PC-9 (cell line): ENCODE measurements around the gene CEP350. TPM values are rescaled to one million over a fixed set of nuclear protein-coding genes. Genes with fewer than 3 reads are reported as not detected.

Experiments used
- BruUV-seq: library from RNA; stranded (reverse); fragments of 400-500 nt; replicated peaks from 2 replicates; lab custom pipeline; 2021; lab: Mats Ljungman, UMichigan
- CTCF ChIA-PET: fragments of 300-600 bp; sonication (Branson Sonifier 250); formaldehyde crosslinking; loops from one replicate; lab custom pipeline; 2022; ENCODE audit warnings: antibody characterized with exemption; lab: Charles Lee
- POLR2A ChIA-PET: fragments of 300-600 bp; sonication (Branson Sonifier 250); formaldehyde crosslinking; loops from one replicate; lab custom pipeline; 2022; ENCODE audit warnings: antibody characterized with exemption; ENCODE audit not compliant: unreplicated experiment; lab: Charles Lee
- DNase-seq, 2 experiments: peaks; one replicate each; pipeline versions ENCODE4 v3.0.0 to v3.0.0-alpha.2; 2015 to 2022; ENCODE audit warnings: mixed read lengths in 1 of 2
- H2AFZ ChIP-seq: fragments of 200-600 bp; sonication (generic); 2 replicates; pipeline ENCODE4 v1.8.1; 2017; ENCODE audit warnings: antibody characterized with exemption
- H3F3A ChIP-seq: fragments of 200-600 bp; sonication (generic); 2 replicates; pipeline ENCODE4 v1.8.1; 2017; ENCODE audit warnings: antibody characterized with exemption, mild to moderate bottlenecking, low read depth; ENCODE audit not compliant: insufficient read depth
- H3K27ac ChIP-seq: fragments of 200-600 bp; sonication (generic); 2 replicates; pipeline ENCODE4 v1.6.1; 2016; ENCODE audit warnings: mixed run types
- H3K27me3 ChIP-seq: fragments of 200-600 bp; sonication (generic); 2 replicates; pipeline ENCODE4 v1.6.1; 2016; ENCODE audit warnings: low read depth, mixed run types; ENCODE audit not compliant: insufficient read depth
- H3K36me3 ChIP-seq: fragments of 200-600 bp; sonication (generic); 2 replicates; pipeline ENCODE4 v1.6.1; 2016; ENCODE audit warnings: low read depth, mixed run types
- H3K4me1 ChIP-seq: fragments of 200-600 bp; sonication (generic); replicated peaks from 2 replicates; pipeline ENCODE4 v1.6.1; 2016; ENCODE audit warnings: mixed run types; ENCODE audit not compliant: insufficient read depth
- H3K4me2 ChIP-seq: fragments of 200-600 bp; sonication (generic); 2 replicates; pipeline ENCODE4 v1.6.1; 2017; ENCODE audit warnings: mixed run types
- H3K4me3 ChIP-seq: fragments of 200-600 bp; sonication (generic); 2 replicates; pipeline ENCODE4 v1.6.1; 2016; ENCODE audit warnings: mixed run types
- H3K79me2 ChIP-seq: fragments of 200-600 bp; sonication (generic); 2 replicates; pipeline ENCODE4 v1.6.1; 2017; ENCODE audit warnings: low read depth, mixed run types
- H3K9me2 ChIP-seq: fragments of 200-600 bp; sonication (generic); 2 replicates; pipeline ENCODE4 v1.8.1; 2017; ENCODE audit warnings: mild to moderate bottlenecking; ENCODE audit not compliant: insufficient read depth
- H3K9me3 ChIP-seq: fragments of 200-600 bp; sonication (generic); 2 replicates; pipeline ENCODE4 v1.8.1; 2016; ENCODE audit warnings: low read depth; ENCODE audit not compliant: insufficient read depth
- H4K20me1 ChIP-seq: fragments of 200-600 bp; sonication (generic); 2 replicates; pipeline ENCODE4 v1.8.1; 2017; ENCODE audit not compliant: insufficient read depth
- EZH2 ChIP-seq: fragments of 200-600 bp; sonication (generic); IDR thresholded peaks from 2 replicates; pipeline ENCODE4 v1.8.0; 2017; ENCODE audit warnings: antibody characterized with exemption, low read depth
- intact Hi-C: fragments of 100-400 bp; cut with micrococcal nuclease; formaldehyde crosslinking; loops from one replicate; pipeline ENCODE4 v1.10.0; 2022; ENCODE audit not compliant: unreplicated experiment
- total RNA-seq: library from RNA; stranded (reverse); gene quantifications from 2 replicates; pipeline ENCODE4 v1.2.3, GENCODE V29; 2021
- TF ChIP-seq, protein P1 (sequence below): fragments of 200-600 bp; sonication (generic); conservative IDR thresholded peaks from 2 replicates; pipeline ENCODE4 v1.6.1; 2017; ENCODE audit warnings: mixed run types, antibody characterized with exemption, mild to moderate bottlenecking, moderate library complexity

CEP350 gene
- total RNA-seq, 1 experiment from 2014 or later: 30.6 TPM

GRCh38 chr1:180114396-180114945 lies 159.9 kb downstream of the CEP350 start:
- no peak overlapping the region for H3K4me2 ChIP-seq
- H3K4me1 ChIP-seq: peaks cover 19% of the 10 kb centered on the region
- BruUV-seq: no TSS peak
- no peaks in the 10 kb centered on the region for H3K79me2 ChIP-seq
- H3K36me3 ChIP-seq: peaks cover 20% of the 10 kb centered on the region
- ChIA-PET POLR2A (no interaction called here), CTCF (no interaction called here)
- H3K9me3 ChIP-seq: no peaks in the 10 kb centered on the region
- H4K20me1 ChIP-seq: no peaks in the 10 kb centered on the region
- no peak overlapping the region for H3K4me3 ChIP-seq
- H3K27me3 ChIP-seq: no peaks in the 10 kb centered on the region
- no peak overlapping the region for H2AFZ ChIP-seq
- no peak for DNase-seq
- no peak overlapping the region for H3K27ac ChIP-seq
- H3F3A ChIP-seq: peaks cover 23% of the 10 kb centered on the region; the same call in 1 of the 2 replicates
- H3K9me2 ChIP-seq: no peaks in the 10 kb centered on the region
- intact Hi-C loops: no loop called here
- no peak for TF ChIP-seq EZH2
- TF ChIP-seq, protein P1, sequence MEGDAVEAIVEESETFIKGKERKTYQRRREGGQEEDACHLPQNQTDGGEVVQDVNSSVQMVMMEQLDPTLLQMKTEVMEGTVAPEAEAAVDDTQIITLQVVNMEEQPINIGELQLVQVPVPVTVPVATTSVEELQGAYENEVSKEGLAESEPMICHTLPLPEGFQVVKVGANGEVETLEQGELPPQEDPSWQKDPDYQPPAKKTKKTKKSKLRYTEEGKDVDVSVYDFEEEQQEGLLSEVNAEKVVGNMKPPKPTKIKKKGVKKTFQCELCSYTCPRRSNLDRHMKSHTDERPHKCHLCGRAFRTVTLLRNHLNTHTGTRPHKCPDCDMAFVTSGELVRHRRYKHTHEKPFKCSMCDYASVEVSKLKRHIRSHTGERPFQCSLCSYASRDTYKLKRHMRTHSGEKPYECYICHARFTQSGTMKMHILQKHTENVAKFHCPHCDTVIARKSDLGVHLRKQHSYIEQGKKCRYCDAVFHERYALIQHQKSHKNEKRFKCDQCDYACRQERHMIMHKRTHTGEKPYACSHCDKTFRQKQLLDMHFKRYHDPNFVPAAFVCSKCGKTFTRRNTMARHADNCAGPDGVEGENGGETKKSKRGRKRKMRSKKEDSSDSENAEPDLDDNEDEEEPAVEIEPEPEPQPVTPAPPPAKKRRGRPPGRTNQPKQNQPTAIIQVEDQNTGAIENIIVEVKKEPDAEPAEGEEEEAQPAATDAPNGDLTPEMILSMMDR: no peak

GRCh38 chr1:180116964-180117763 lies 162.6 kb downstream of the CEP350 start:
- TF ChIP-seq, protein P1: no peak
- no peak for TF ChIP-seq EZH2
- intact Hi-C loops: loop anchor here (5.0 kb wide), 1 partner anchor 35 kb away; the partner anchor contains the start of gene QSOX1
- no peaks in the 10 kb centered on the region for H3K9me3 ChIP-seq
- peaks cover 19% of the 10 kb centered on the region for H3K4me1 ChIP-seq
- H3K9me2 ChIP-seq: no peaks in the 10 kb centered on the region
- H3K79me2 ChIP-seq: no peaks in the 10 kb centered on the region
- no peaks in the 10 kb centered on the region for H4K20me1 ChIP-seq
- peak overlapping the region; percentile 23 for H3K4me2 ChIP-seq
- ChIA-PET CTCF (no interaction called here), POLR2A (no interaction called here)
- no peak overlapping the region for H2AFZ ChIP-seq
- H3K27ac ChIP-seq: peak overlapping the region; percentile 66
- 0 out of 2 replicates have a peak, but pooled peaks cover 2% of the 10 kb centered on the region for H3K36me3 ChIP-seq
- DNase-seq: peak; percentile 15 to 73
- no peak overlapping the region for H3K4me3 ChIP-seq
- peaks cover 23% of the 10 kb centered on the region; the same call in 1 of the 2 replicates for H3F3A ChIP-seq
- TSS peak; percentile 19 for BruUV-seq
- H3K27me3 ChIP-seq: no peaks in the 10 kb centered on the region

DNA sequence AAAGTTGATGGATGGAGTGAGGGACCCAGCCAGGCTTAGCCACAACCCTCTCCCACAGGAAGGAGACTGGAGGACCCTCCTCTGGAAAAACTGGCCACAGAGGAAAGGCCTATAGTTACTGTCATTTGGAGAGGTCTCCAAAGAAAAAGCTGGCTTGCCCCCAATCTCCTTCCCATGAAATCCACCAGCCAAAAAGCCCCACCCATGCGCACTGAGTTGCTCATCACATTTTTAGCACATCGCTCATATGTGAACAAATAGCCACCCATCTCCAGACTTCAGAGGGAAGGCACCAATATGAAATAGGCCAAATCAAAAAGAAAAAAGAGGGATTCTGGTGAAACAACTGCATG lies 163.1 kb downstream of the CEP350 start:
- H3K27ac ChIP-seq: peak overlapping the region; percentile 66
- POLR2A ChIA-PET: no interaction called here
- peaks cover 23% of the 10 kb centered on the region; the same call in 1 of the 2 replicates for H3F3A ChIP-seq
- no peaks in the 10 kb centered on the region for H3K27me3 ChIP-seq
- peak overlapping the region; percentile 23 for H3K4me2 ChIP-seq
- H4K20me1 ChIP-seq: no peaks in the 10 kb centered on the region
- H3K79me2 ChIP-seq: no peaks in the 10 kb centered on the region
- H3K9me3 ChIP-seq: no peaks in the 10 kb centered on the region
- DNase-seq: peak; percentile 30 to 64
- H3K36me3 ChIP-seq: 0 out of 2 replicates have a peak, but pooled peaks cover 2% of the 10 kb centered on the region
- peaks cover 19% of the 10 kb centered on the region for H3K4me1 ChIP-seq
- H2AFZ ChIP-seq: no peak overlapping the region
- TF ChIP-seq, protein P1: no peak
- TF ChIP-seq EZH2: no peak
- no TSS peak for BruUV-seq
- H3K4me3 ChIP-seq: no peak overlapping the region
- CTCF ChIA-PET: no interaction called here
- intact Hi-C loops: loop anchor here (5.0 kb wide), 1 partner anchor 35 kb away; the partner anchor contains the start of gene QSOX1
- no peaks in the 10 kb centered on the region for H3K9me2 ChIP-seq
